Esophagus squamous epithelium (tissue), 4 donors: Measurements from ENCODE around the gene TFDP2.

Experiments
- POLR2A ChIP-seq, 4 donors: fragments of 450-650 bp; IDR thresholded peaks; one replicate each; pipeline ENCODE4 v1.6.1; 2017; ENCODE audit warnings: antibody characterized with exemption in 4 of 4, mild to moderate bottlenecking in 4 of 4, moderate library complexity in 3 of 4
- TF ChIP-seq, protein P1 (sequence below), 6 experiments: fragments of 450-650 bp in 4 of 6; fragments of 200-600 bp in 2 of 6; sonication (generic) in 2 of 6; IDR thresholded peaks; one replicate each; pipeline ENCODE4 v1.5.1; 2016 to 2019; ENCODE audit warnings: antibody characterized with exemption in 6 of 6, mild to moderate bottlenecking in 4 of 6, moderate library complexity in 4 of 6

DNA sequence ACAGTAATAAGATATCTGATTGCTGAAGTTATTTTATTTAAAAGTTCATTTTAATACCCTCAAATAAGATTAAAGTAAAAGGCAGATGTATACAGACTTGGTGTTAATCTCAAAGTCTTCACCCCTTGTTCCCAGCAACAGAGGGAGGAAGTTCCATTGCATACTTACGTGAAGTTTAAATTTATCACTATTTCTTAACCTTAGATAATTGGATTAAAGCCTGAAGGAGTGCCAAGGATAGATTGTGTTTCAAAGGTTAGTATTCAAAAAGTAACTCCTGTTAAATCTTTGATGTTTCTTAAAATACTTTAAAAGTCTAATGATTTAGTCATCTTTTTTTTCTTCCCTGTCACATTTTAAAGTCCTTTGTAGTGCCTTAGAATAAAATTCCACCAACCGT is 233.6 kb downstream of the TFDP2 start:
- TF ChIP-seq, protein P1, sequence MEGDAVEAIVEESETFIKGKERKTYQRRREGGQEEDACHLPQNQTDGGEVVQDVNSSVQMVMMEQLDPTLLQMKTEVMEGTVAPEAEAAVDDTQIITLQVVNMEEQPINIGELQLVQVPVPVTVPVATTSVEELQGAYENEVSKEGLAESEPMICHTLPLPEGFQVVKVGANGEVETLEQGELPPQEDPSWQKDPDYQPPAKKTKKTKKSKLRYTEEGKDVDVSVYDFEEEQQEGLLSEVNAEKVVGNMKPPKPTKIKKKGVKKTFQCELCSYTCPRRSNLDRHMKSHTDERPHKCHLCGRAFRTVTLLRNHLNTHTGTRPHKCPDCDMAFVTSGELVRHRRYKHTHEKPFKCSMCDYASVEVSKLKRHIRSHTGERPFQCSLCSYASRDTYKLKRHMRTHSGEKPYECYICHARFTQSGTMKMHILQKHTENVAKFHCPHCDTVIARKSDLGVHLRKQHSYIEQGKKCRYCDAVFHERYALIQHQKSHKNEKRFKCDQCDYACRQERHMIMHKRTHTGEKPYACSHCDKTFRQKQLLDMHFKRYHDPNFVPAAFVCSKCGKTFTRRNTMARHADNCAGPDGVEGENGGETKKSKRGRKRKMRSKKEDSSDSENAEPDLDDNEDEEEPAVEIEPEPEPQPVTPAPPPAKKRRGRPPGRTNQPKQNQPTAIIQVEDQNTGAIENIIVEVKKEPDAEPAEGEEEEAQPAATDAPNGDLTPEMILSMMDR (IDR thresholded peaks at IDR 0.05): no peak
- no peak for TF ChIP-seq POLR2A (IDR thresholded peaks at IDR 0.05)
